ENCODE data around the gene LDLRAD3. TPM values are rescaled to one million over a fixed set of nuclear protein-coding genes. Genes with fewer than 3 reads are reported as not detected.
"Not testable (repeated sequence)": the region's sequence is repeated elsewhere in the genome, so short reads cannot be mapped to it uniquely, and the experiment has no call there.

LDLRAD3 gene
- polyA plus RNA-seq, 1 experiment = 7.8 TPM

DNA sequence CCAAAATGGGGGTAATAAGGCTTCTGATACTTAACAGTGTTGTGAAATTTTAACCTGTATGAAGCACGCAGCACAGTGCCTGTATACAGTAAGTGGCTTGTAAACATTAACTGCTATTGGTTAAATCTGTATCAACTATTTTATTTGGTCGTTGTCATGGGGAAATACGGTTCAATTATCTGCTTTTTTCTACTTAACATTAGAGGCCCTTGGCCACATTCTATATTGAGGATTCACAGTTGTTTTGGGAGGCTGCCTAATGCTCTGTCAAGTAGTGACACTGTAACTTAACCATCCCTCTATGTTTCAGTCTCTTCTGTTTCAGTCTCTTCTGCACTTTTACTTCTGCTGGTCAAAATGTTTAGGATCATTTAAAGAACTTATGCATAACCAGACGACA is 95.6 kb downstream of the LDLRAD3 start:
- H3K27me3 ChIP-seq (ENCODE audit: control insufficient read depth, insufficient read depth, low read length) = no peaks in the 10 kb centered on the region
- CTCF ChIA-PET = interaction anchor here (0.9 kb wide), 1 partner anchor 70 kb away, joined by 3 read pairs; no protein-coding TSS in a partner anchor
- TF ChIP-seq, protein P1, sequence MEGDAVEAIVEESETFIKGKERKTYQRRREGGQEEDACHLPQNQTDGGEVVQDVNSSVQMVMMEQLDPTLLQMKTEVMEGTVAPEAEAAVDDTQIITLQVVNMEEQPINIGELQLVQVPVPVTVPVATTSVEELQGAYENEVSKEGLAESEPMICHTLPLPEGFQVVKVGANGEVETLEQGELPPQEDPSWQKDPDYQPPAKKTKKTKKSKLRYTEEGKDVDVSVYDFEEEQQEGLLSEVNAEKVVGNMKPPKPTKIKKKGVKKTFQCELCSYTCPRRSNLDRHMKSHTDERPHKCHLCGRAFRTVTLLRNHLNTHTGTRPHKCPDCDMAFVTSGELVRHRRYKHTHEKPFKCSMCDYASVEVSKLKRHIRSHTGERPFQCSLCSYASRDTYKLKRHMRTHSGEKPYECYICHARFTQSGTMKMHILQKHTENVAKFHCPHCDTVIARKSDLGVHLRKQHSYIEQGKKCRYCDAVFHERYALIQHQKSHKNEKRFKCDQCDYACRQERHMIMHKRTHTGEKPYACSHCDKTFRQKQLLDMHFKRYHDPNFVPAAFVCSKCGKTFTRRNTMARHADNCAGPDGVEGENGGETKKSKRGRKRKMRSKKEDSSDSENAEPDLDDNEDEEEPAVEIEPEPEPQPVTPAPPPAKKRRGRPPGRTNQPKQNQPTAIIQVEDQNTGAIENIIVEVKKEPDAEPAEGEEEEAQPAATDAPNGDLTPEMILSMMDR (IDR thresholded peaks at IDR 0.05; ENCODE audit: low read depth, low read length) = no peak
- no peak overlapping the region for H3K4me3 ChIP-seq (ENCODE audit: low read depth, low read length)
- DNase-seq (ENCODE audit: low read depth, low spot score) = no peak
- H3K9me3 ChIP-seq (ENCODE audit: control insufficient read depth, insufficient read depth, low read length) = no peaks in the 10 kb centered on the region
- POLR2A ChIA-PET = no interaction called here
- no peak overlapping the region for H3K27ac ChIP-seq (ENCODE audit: low read depth, low read length)

DNA sequence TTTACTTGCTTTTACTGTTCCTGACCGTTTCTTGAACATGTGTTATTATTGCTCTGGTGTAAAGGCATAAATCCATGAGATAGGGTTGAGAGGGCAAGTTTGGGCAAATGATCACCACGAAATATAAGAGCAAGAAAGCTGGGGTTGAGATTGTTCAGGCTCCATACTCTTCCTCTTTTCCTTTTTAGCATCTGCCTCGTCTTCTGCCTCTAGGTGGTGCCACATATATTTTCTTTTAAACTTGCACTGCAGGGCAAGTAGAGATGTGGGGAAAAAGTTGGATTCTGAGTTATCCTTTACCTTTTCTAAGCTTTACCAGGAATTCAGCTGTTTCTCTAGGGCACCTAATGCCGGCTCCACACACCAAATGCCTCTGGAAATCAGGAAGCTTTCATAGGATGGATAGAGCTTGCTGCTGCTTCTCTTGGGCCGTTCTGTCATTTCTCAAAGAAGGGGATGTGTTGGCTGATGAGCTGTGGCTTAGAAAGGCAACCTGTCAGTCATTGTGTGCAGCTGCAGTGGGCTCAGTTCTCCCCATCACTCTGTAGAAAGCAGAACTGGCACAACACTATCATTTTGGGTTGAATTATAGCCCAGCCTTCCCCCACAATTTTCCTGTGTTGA is 98.2 kb downstream of the LDLRAD3 start:
- TF ChIP-seq, protein P1 (IDR thresholded peaks at IDR 0.05; ENCODE audit: low read depth, low read length) = peak; percentile 66; the same call in 1 of the 2 replicates
- no peaks in the 10 kb centered on the region for H3K27me3 ChIP-seq (ENCODE audit: control insufficient read depth, insufficient read depth, low read length)
- ChIA-PET CTCF (interaction anchor here (0.6 to 4.7 kb wide), 41 partner anchors 9 to 527 kb away, joined by 3 to 38 read pairs (median 4); no protein-coding TSS in a partner anchor), POLR2A (interaction anchor here (0.7 kb wide), 1 partner anchor 217 kb away, joined by 4 read pairs; no protein-coding TSS in a partner anchor)
- DNase-seq (ENCODE audit: low read depth, low spot score) = no peak
- no peak overlapping the region for H3K27ac ChIP-seq (ENCODE audit: low read depth, low read length)
- no peaks in the 10 kb centered on the region for H3K9me3 ChIP-seq (ENCODE audit: control insufficient read depth, insufficient read depth, low read length)
- H3K4me3 ChIP-seq (ENCODE audit: low read depth, low read length) = no peak overlapping the region

DNA sequence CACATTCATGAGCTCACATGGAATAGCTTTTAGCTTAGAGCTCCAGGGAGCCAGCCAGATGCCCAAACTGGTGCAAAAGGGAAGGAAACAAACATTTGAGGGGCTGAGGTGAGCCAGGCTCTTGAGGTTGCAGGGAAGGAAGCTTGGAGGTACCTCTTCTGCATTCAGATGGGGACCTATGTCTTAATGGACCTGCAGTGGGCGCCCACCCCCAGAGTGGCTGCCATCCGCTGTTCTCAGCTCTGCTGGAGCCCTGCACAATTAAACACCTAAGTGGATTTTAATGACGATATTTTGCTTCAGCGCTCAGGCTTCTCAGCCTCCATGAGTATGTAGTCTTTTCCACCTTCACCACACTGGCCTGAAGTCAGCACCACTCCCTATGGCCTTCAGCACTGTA is 100.8 kb downstream of the LDLRAD3 start:
- CTCF ChIA-PET = interaction anchor here (0.8 to 4.7 kb wide), 3 partner anchors 28 to 214 kb away, joined by 3 to 38 read pairs (median 5); no protein-coding TSS in a partner anchor
- no peak overlapping the region for H3K4me3 ChIP-seq (ENCODE audit: low read depth, low read length)
- no peak for DNase-seq (ENCODE audit: low read depth, low spot score)
- H3K9me3 ChIP-seq (ENCODE audit: control insufficient read depth, insufficient read depth, low read length) = no peaks in the 10 kb centered on the region
- no peak overlapping the region for H3K27ac ChIP-seq (ENCODE audit: low read depth, low read length)
- TF ChIP-seq, protein P1 (IDR thresholded peaks at IDR 0.05; ENCODE audit: low read depth, low read length) = no peak
- POLR2A ChIA-PET = no interaction called here
- H3K27me3 ChIP-seq (ENCODE audit: control insufficient read depth, insufficient read depth, low read length) = no peaks in the 10 kb centered on the region

DNA sequence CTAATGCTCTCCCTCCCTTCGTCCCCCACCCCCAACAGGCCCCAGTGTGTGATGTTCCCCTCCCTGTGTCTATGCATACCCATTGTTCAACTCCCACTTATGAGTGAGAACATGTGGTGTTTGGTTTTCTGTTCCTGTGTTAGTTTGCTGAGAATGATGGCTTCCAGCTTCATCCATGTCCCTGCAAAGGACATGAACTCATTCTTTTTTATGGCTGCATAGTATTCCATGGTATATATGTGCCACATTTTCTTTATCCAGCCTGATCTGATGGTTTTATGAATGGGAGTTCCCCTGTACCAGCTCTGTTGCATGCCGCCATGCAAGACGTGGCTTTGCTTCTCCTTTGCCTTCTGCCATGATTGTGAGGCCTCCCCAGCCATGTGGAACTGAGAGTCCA is 102.1 kb downstream of the LDLRAD3 start:
- POLR2A ChIA-PET; H3K27ac ChIP-seq (ENCODE audit: low read depth, low read length); CTCF ChIA-PET; H3K27me3 ChIP-seq (ENCODE audit: control insufficient read depth, insufficient read depth, low read length); DNase-seq (ENCODE audit: low read depth, low spot score); H3K9me3 ChIP-seq (ENCODE audit: control insufficient read depth, insufficient read depth, low read length); H3K4me3 ChIP-seq (ENCODE audit: low read depth, low read length): not testable (repeated sequence)

DNA sequence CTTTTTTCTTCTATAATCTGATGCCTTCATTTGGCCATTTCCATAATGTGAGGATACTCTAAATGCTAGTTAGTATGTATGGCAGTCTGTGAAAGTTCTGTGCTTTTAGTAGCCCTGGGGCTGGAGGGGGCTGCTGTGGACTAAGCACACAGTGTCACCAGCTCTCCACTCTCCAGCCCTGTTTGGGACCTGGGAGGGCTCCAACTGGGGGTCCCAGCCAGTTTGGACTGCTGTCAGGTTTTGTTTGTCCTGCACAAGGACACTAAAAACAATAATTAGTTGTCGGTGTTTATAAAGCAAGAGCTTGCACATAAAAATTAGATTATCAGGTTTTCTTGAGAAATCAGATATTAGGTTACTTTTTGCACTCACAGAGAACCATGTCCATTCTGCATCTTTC is 103.1 kb downstream of the LDLRAD3 start:
- CTCF ChIA-PET = no interaction called here
- POLR2A ChIA-PET = no interaction called here
- H3K27me3 ChIP-seq (ENCODE audit: control insufficient read depth, insufficient read depth, low read length) = no peaks in the 10 kb centered on the region
- no peaks in the 10 kb centered on the region for H3K9me3 ChIP-seq (ENCODE audit: control insufficient read depth, insufficient read depth, low read length)
- no peak for DNase-seq (ENCODE audit: low read depth, low spot score)
- no peak overlapping the region for H3K4me3 ChIP-seq (ENCODE audit: low read depth, low read length)
- TF ChIP-seq, protein P1 (IDR thresholded peaks at IDR 0.05; ENCODE audit: low read depth, low read length) = no peak
- no peak overlapping the region for H3K27ac ChIP-seq (ENCODE audit: low read depth, low read length)
